ENCODE measurements around the gene AGAP2.
A peak's percentile ranks its signal among the peaks of the same experiment; 100 is the strongest.
"Not testable (repeated sequence)": the region's sequence is repeated elsewhere in the genome, so short reads cannot be mapped to it uniquely, and the experiment has no call there.

The AGAP2 gene

GRCh38 chr12:57775563-57776246 is 37.2 kb upstream of the AGAP2 start:
- ChIA-PET POLR2A (no interaction called here), CTCF (interaction anchor here (0.8 to 4.1 kb wide), 5 partner anchors 7 to 22 kb away, joined by 3 to 39 read pairs (median 3); partner anchors contain the start of gene TSFM)
- no peak for DNase-seq (ENCODE audit: extremely low spot score)
- TF ChIP-seq CTCF (IDR thresholded peaks at IDR 0.05; ENCODE audit: control extremely low read depth, extremely low read depth, low read depth, missing control alignments) = no peak

DNA sequence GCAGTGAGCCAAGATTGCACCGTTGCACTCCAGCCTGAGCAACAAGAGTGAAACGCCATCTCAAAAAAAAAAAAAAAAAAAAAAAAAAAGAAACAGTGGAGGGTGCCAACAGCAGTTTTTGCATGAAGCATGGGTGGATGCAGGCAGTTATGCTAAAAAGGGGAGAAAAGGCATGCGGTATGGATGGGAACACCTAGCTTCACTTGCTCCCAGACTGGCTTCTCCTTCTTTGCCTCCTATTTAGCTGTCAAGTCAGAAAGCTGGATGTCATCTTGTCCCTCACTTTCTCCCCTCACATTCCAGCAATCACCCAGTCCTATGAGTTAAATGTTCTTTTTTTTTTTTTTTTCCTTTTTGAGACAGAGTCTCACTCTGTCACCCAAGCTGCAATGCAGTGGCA is 36.5 kb upstream of the AGAP2 start:
- no peak for TF ChIP-seq CTCF (IDR thresholded peaks at IDR 0.05; ENCODE audit: control extremely low read depth, extremely low read depth, low read depth, missing control alignments)
- POLR2A ChIA-PET = no interaction called here
- DNase-seq (ENCODE audit: extremely low spot score) = no peak
- CTCF ChIA-PET = interaction anchor here (0.8 to 4.1 kb wide), 5 partner anchors 8 to 22 kb away, joined by 3 to 39 read pairs (median 3); partner anchors contain the start of gene TSFM

DNA sequence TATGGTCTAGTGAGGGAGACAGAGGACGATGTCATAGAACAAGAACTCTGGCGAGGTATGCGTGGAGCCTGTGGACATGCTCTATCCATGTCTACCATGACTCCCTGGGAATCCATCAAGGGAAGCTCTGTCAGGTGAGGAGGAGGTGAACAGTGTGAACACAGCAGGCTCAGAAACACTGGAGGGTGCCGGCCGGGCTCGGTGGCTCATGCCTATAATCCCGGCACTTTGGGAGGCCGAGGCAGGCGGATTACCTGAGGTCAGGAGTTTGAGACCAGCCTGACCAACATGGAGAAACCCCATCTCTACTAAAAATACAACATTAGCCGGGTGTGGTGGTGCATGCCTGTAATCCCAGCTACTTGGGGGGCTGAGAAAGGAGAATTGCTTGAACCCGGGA is 36.1 kb upstream of the AGAP2 start:
- CTCF ChIA-PET = interaction anchor here (0.8 to 4.1 kb wide), 4 partner anchors 8 to 23 kb away, joined by 3 to 39 read pairs (median 11); partner anchors contain the start of gene TSFM
- POLR2A ChIA-PET; DNase-seq (ENCODE audit: extremely low spot score): not testable (repeated sequence)

DNA sequence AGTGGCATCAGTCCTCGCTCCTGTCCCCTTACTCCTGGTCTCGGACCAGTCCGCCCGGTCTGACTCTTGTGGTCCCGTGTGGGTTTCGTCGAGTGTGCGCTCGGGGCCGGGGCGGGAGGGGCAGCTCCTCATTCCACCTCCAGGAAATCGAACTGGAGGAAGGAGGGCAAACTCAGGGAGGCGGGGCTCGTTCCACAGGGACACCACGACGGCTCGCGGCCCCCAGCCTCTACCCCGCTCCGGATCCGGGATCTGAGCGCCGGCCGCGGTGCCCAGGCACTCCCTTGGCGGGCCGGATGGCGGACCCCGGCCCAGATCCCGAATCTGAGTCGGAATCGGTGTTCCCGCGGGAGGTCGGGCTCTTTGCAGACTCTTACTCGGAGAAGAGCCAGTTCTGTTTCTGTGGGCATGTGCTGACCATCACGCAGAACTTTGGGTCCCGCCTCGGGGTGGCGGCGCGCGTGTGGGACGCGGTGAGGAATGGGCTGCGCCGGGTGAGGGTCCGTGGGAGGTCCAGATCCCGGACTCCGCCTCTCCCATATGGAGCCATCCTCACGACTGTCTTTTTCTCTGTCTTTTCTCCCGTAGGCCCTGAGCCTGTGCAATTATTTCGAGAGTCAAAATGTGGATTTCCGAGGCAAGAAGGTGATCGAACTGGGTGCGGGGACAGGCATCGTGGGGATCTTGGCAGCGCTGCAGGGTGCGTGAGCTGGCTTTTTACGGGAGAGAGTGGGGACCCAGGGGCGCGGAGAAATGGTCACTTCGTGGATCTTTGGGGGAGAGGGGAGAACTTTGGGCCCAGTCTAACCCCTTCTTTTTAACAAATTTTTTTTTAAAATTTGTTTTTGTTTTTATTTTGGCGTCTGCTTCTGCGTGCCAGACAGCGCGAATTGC is 34.1 kb upstream of the AGAP2 start, which contains the start of gene EEF1AKMT3:
TSS of gene EEF1AKMT3 (plus strand) at position 186 of the 894 bp plus-strand sequence. CDS start at position 297, 111 bp downstream.
- TF ChIP-seq CTCF (IDR thresholded peaks at IDR 0.05; ENCODE audit: control extremely low read depth, extremely low read depth, low read depth, missing control alignments) = no peak
- ChIA-PET POLR2A (interaction anchor here (0.8 to 0.9 kb wide), 2 partner anchors 10 to 28 kb away, joined by 3 to 4 read pairs; partner anchors contain the start of genes TSFM and TSPAN31), CTCF (interaction anchor here (0.8 to 4.1 kb wide), 5 partner anchors 10 to 46 kb away, joined by 3 to 39 read pairs (median 6); partner anchors contain the start of genes AVIL and TSFM)
- peak; percentile 57 for DNase-seq (ENCODE audit: extremely low spot score)

DNA sequence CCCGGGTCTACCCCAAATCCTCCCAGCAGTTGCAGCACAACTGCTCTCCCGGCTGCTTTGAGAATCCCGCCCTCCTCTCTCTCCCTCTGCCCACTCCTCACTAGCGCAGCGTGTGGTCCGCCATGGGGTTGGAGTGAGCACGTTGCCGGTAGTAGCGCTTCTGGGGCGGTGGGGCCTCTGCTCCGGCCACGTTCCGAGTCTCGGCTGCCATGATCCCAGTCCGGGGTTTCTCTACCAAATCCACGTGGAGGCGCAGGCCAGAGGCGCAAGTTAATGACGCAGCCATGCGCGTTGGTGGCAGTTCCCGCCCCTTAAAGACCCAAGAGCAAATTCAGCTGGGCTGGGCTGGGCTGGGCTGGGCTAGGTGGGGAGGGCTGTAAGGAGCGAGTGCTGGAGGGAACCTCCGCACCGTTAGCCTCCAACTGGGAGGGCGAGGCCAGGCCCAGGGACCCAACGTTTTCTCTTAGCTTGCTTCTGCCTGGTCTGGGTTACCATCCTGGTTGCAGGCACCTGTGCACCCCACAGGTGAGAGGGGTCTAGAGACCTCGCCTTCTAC is 33.4 kb upstream of the AGAP2 start, which contains the start of gene METTL1:
TSS of gene METTL1 (minus strand) at position 233 of the 556 bp plus-strand sequence. CDS start at position 211, 22 bp downstream.
- TF ChIP-seq CTCF (IDR thresholded peaks at IDR 0.05; ENCODE audit: control extremely low read depth, extremely low read depth, low read depth, missing control alignments) = no peak
- ChIA-PET CTCF (interaction anchor here (0.8 to 4.1 kb wide), 5 partner anchors 11 to 47 kb away, joined by 3 to 39 read pairs (median 6); partner anchors contain the start of genes AVIL and TSFM), POLR2A (interaction anchor here (0.8 to 0.9 kb wide), 2 partner anchors 11 to 27 kb away, joined by 3 to 4 read pairs; partner anchors contain the start of genes TSFM and TSPAN31)
- peak; percentile 96 for DNase-seq (ENCODE audit: extremely low spot score)

DNA sequence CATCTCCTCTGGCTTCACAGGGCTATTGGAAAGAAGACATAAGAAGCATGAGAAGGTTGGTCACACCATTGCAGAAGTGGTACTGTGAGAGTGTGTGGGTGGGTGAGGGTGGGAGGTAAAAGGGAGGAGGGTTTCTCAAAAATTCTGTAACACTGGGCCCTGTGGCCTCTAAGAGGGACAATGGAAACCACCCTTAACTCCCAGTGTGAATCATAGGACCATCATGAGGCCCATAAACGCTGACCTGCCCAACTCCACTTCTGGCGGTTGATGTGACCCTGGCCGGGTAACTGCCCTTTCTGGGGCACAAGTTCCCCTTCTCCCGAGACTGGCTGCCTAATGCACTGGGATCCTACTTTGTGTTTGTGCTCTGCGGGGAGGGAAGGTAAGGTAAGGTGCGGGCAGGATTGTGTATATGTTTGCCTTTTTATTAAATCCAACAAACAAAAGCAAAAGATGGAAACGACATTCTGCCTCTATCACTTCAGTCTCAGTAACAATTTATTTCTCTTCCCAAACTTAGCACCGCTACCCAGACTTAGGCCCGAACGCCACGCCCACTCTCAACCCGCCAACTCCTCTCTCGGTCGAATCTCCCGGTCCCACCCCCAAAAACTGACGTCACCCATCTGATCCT is 32.8 kb upstream of the AGAP2 start:
- POLR2A ChIA-PET = interaction anchor here (0.9 kb wide), 1 partner anchor 11 kb away, joined by 3 read pairs; the partner anchor contains the start of gene TSFM
- TF ChIP-seq CTCF (IDR thresholded peaks at IDR 0.05; ENCODE audit: control extremely low read depth, extremely low read depth, low read depth, missing control alignments) = no peak
- DNase-seq (ENCODE audit: extremely low spot score) = peak; percentile 87
- CTCF ChIA-PET = interaction anchor here (2.6 to 4.1 kb wide), 3 partner anchors 11 to 15 kb away, joined by 9 to 39 read pairs (median 20); partner anchors contain the start of gene TSFM
